A673 (cell line): ENCODE measurements around the gene POFUT1.

ENCODE experiments used
- EZH2 ChIP-seq: fragments of 200-600 bp; sonication (generic); IDR thresholded peaks from 2 replicates; pipeline ENCODE4 v1.6.1; 2017; ENCODE audit warnings: borderline replicate concordance, low read depth, mild to moderate bottlenecking, mixed read lengths, antibody characterized with exemption, low read length; ENCODE audit not compliant: poor library complexity, severe bottlenecking
- TF ChIP-seq, protein P1 (sequence below): fragments of 300-800, 200-600 bp; sonication (generic); conservative IDR thresholded peaks from 2 replicates; pipeline ENCODE4 v1.5.1; 2017; ENCODE audit warnings: low read depth, mild to moderate bottlenecking, antibody characterized with exemption, low read length, moderate library complexity, mixed read lengths

- TF ChIP-seq EZH2 = no peak
- TF ChIP-seq, protein P1, sequence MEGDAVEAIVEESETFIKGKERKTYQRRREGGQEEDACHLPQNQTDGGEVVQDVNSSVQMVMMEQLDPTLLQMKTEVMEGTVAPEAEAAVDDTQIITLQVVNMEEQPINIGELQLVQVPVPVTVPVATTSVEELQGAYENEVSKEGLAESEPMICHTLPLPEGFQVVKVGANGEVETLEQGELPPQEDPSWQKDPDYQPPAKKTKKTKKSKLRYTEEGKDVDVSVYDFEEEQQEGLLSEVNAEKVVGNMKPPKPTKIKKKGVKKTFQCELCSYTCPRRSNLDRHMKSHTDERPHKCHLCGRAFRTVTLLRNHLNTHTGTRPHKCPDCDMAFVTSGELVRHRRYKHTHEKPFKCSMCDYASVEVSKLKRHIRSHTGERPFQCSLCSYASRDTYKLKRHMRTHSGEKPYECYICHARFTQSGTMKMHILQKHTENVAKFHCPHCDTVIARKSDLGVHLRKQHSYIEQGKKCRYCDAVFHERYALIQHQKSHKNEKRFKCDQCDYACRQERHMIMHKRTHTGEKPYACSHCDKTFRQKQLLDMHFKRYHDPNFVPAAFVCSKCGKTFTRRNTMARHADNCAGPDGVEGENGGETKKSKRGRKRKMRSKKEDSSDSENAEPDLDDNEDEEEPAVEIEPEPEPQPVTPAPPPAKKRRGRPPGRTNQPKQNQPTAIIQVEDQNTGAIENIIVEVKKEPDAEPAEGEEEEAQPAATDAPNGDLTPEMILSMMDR = no peak
Observed at GRCh38 chr20:32251470-32251869, 43.8 kb downstream of the POFUT1 start.
